ENCODE data around the gene PIGQ.

- TF ChIP-seq, protein P1, sequence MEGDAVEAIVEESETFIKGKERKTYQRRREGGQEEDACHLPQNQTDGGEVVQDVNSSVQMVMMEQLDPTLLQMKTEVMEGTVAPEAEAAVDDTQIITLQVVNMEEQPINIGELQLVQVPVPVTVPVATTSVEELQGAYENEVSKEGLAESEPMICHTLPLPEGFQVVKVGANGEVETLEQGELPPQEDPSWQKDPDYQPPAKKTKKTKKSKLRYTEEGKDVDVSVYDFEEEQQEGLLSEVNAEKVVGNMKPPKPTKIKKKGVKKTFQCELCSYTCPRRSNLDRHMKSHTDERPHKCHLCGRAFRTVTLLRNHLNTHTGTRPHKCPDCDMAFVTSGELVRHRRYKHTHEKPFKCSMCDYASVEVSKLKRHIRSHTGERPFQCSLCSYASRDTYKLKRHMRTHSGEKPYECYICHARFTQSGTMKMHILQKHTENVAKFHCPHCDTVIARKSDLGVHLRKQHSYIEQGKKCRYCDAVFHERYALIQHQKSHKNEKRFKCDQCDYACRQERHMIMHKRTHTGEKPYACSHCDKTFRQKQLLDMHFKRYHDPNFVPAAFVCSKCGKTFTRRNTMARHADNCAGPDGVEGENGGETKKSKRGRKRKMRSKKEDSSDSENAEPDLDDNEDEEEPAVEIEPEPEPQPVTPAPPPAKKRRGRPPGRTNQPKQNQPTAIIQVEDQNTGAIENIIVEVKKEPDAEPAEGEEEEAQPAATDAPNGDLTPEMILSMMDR (IDR thresholded peaks at IDR 0.05): no peak
- TF ChIP-seq POLR2A (IDR thresholded peaks at IDR 0.05): no peak
Observed at GRCh38 chr16:567373-568256, 2.2 kb upstream of the PIGQ start.

All from heart left ventricle (tissue), 13 donors.